Neuronal stem cell (in vitro differentiated cells): ENCODE results near the gene NFASC.

Experiments
- DNase-seq: peaks from one replicate; pipeline ENCODE4 v3.0.0-alpha.2; 2013; ENCODE audit warnings: low spot score
- H2AFZ ChIP-seq: one replicate; pipeline ENCODE4 v1.6.1; 2013; ENCODE audit warnings: mild to moderate bottlenecking, low read length, inconsistent platforms
- H2AK5ac ChIP-seq: 2 replicates; pipeline ENCODE4 v1.6.1; 2013; ENCODE audit warnings: low read depth, mild to moderate bottlenecking, inconsistent platforms, low read length, moderate library complexity, mixed read lengths
- H2BK120ac ChIP-seq: 2 replicates; pipeline ENCODE4 v1.6.1; 2013; ENCODE audit warnings: low read depth, mild to moderate bottlenecking, inconsistent platforms, low read length, moderate library complexity, mixed read lengths
- H2BK12ac ChIP-seq: one replicate; pipeline ENCODE4 v1.6.1; 2013; ENCODE audit warnings: low read length, inconsistent platforms
- H2BK15ac ChIP-seq: 2 replicates; pipeline ENCODE4 v1.6.1; 2013; ENCODE audit warnings: mild to moderate bottlenecking, low read length, inconsistent platforms, mixed read lengths
- H2BK5ac ChIP-seq: one replicate; pipeline ENCODE4 v1.6.1; 2013; ENCODE audit warnings: inconsistent platforms, mild to moderate bottlenecking, low read length, moderate library complexity
- H3K14ac ChIP-seq: one replicate; pipeline ENCODE4 v1.6.1; 2013; ENCODE audit warnings: low read length, inconsistent platforms
- H3K18ac ChIP-seq: 2 replicates; pipeline ENCODE4 v1.6.1; 2013; ENCODE audit warnings: low read length, inconsistent platforms
- H3K23ac ChIP-seq: 2 replicates; pipeline ENCODE4 v1.6.1; 2013; ENCODE audit warnings: low read depth, mild to moderate bottlenecking, mixed read lengths, low read length, inconsistent platforms; ENCODE audit not compliant: poor library complexity
- H3K27ac ChIP-seq: replicated peaks from 3 replicates; pipeline ENCODE4 v1.5.1; 2013; ENCODE audit warnings: low read length, inconsistent platforms
- H3K27me3 ChIP-seq, 3 experiments: 2 replicates each; pipeline ENCODE4 v1.6.1; 2013; ENCODE audit warnings: low read length in 3 of 3, mild to moderate bottlenecking in 2 of 3, inconsistent platforms in 1 of 3, low read depth in 1 of 3, mixed read lengths in 1 of 3, moderate library complexity in 1 of 3; ENCODE audit not compliant: control insufficient read depth in 3 of 3, insufficient read depth in 3 of 3
- H3K36me3 ChIP-seq, 2 donors: replicated peaks in 1 of 2; 2 replicates each; pipeline ENCODE4 v1.6.1; 2013; ENCODE audit warnings: low read length in 2 of 2; ENCODE audit not compliant: control insufficient read depth in 2 of 2, insufficient read depth in 2 of 2
- H3K4ac ChIP-seq: 2 replicates; pipeline ENCODE4 v1.6.1; 2013; ENCODE audit warnings: inconsistent platforms, mild to moderate bottlenecking, low read length, moderate library complexity
- H3K4me1 ChIP-seq, 2 donors: 1 replicate in 1 of 2; 2 replicates in 1 of 2; pipeline ENCODE4 v1.6.1; 2013; ENCODE audit warnings: low read length in 2 of 2, low read depth in 1 of 2; ENCODE audit not compliant: control insufficient read depth in 2 of 2, insufficient read depth in 1 of 2
- H3K4me2 ChIP-seq: one replicate; pipeline ENCODE4 v1.6.1; 2013; ENCODE audit warnings: mild to moderate bottlenecking, low read length, inconsistent platforms; ENCODE audit not compliant: insufficient read depth, poor library complexity, severe bottlenecking
- H3K4me3 ChIP-seq, 2 donors: 2 replicates each; pipeline ENCODE4 v1.5.1; 2013; ENCODE audit warnings: low read length in 2 of 2, mild to moderate bottlenecking in 2 of 2, inconsistent platforms in 1 of 2, moderate library complexity in 1 of 2
- H3K79me1 ChIP-seq: one replicate; pipeline ENCODE4 v1.6.1; 2013; ENCODE audit warnings: low read depth, mild to moderate bottlenecking, inconsistent platforms, low read length, moderate library complexity
- H3K9ac ChIP-seq: one replicate; pipeline ENCODE4 v1.6.1; 2013; ENCODE audit warnings: mild to moderate bottlenecking, low read depth, low read length, inconsistent platforms; ENCODE audit not compliant: poor library complexity
- H3K9me3 ChIP-seq, 2 donors: replicated peaks in 1 of 2; 2 replicates each; pipeline versions ENCODE3 to v1.6.1; 2013; ENCODE audit warnings: low read length in 2 of 2, mild to moderate bottlenecking in 2 of 2, inconsistent platforms in 1 of 2, low read depth in 1 of 2, mixed read lengths in 1 of 2, moderate library complexity in 1 of 2; ENCODE audit not compliant: control insufficient read depth in 2 of 2, insufficient read depth in 1 of 2
- H4K8ac ChIP-seq: one replicate; pipeline ENCODE4 v1.6.1; 2013; ENCODE audit warnings: low read depth, mild to moderate bottlenecking, inconsistent platforms, low read length, moderate library complexity
- H4K91ac ChIP-seq: one replicate; pipeline ENCODE4 v1.6.1; 2013; ENCODE audit warnings: low read length, low read depth, mild to moderate bottlenecking, inconsistent platforms; ENCODE audit not compliant: poor library complexity
- WGBS, 2 donors: extraction: QIAGEN DNeasy Blood & Tissue Kit; methylation state at CpG; one replicate each; pipeline ENCODE4 v1.1.7; 2013; ENCODE audit warnings: missing lambda C conversion rate in 2 of 2, mixed read lengths in 1 of 2; ENCODE audit not compliant: insufficient read length in 2 of 2, insufficient replicate concordance in 1 of 2; ENCODE audit errors: extremely low coverage in 2 of 2; 5-methylcytosine and 5-hydroxymethylcytosine counted together

NFASC gene

GRCh38 chr1:204837440-204838084 is 33.1 kb upstream of the NFASC start:
- Histone ChIP-seq H4K91ac (no peak overlapping the region), H2AK5ac (no peak overlapping the region), H3K18ac (no peak overlapping the region), H2BK12ac (no peak overlapping the region), H3K4ac (no peak overlapping the region), H3K9me3 (no peaks in the 10 kb centered on the region), H2BK5ac (no peak overlapping the region), H2BK15ac (no peak overlapping the region), H3K4me3 (no peak overlapping the region), H3K14ac (no peak overlapping the region), H3K79me1 (no peaks in the 10 kb centered on the region), H3K4me1 (peaks cover 0 to 2% of the 10 kb centered on the region in 2 donors), H3K4me2 (no peak overlapping the region), H2AFZ (no peak overlapping the region), H3K9ac (no peak overlapping the region), H3K36me3 (no peaks in the 10 kb centered on the region), H4K8ac (no peak overlapping the region), H2BK120ac (no peak overlapping the region), H3K23ac (no peak overlapping the region), H3K27me3 (peaks cover 0 to 4% (median 0%) of the 10 kb centered on the region in 3 experiments), H3K27ac (no peak overlapping the region)
- WGBS, 2 donors = no CpG with 5 or more reads among the region's 7 CpGs
- peak; percentile 79 for DNase-seq

- no CpG with 5 or more reads among the region's 1 CpG for WGBS, 2 donors
- H3K4me2 ChIP-seq = no peak overlapping the region
- H3K9ac ChIP-seq = no peak overlapping the region
- H3K23ac ChIP-seq = no peak overlapping the region
- no peak overlapping the region for H4K8ac ChIP-seq
- H3K4me3 ChIP-seq = no peak overlapping the region
- H3K14ac ChIP-seq = no peak overlapping the region
- H2AFZ ChIP-seq = no peak overlapping the region
- H3K9me3 ChIP-seq = no peaks in the 10 kb centered on the region
- H3K36me3 ChIP-seq = no peaks in the 10 kb centered on the region
- H3K4ac ChIP-seq = no peak overlapping the region
- no peak overlapping the region for H2BK15ac ChIP-seq
- no peaks in the 10 kb centered on the region for H3K27me3 ChIP-seq
- H2AK5ac ChIP-seq = no peak overlapping the region
- no peak overlapping the region for H4K91ac ChIP-seq
- no peak for DNase-seq
- H2BK12ac ChIP-seq = no peak overlapping the region
- H2BK120ac ChIP-seq = no peak overlapping the region
- peaks cover 0 to 2% of the 10 kb centered on the region in 2 donors for H3K4me1 ChIP-seq
- no peak overlapping the region for H3K18ac ChIP-seq
- no peak overlapping the region for H3K27ac ChIP-seq
- H3K79me1 ChIP-seq = no peaks in the 10 kb centered on the region
- no peak overlapping the region for H2BK5ac ChIP-seq
These were observed 29.3 kb upstream of the NFASC start for GRCh38 chr1:204841316-204841715.

- Histone ChIP-seq H2BK12ac (no peak overlapping the region), H3K27me3 (no peaks in the 10 kb centered on the region), H3K18ac (no peak overlapping the region), H4K91ac (no peak overlapping the region), H3K9ac (no peak overlapping the region), H3K4ac (no peak overlapping the region), H3K4me3 (no peak overlapping the region), H2BK5ac (no peak overlapping the region), H4K8ac (no peak overlapping the region), H2BK120ac (no peak overlapping the region), H3K23ac (no peak overlapping the region), H2AK5ac (no peak overlapping the region), H3K36me3 (no peaks in the 10 kb centered on the region), H3K27ac (no peak overlapping the region), H3K4me2 (no peak overlapping the region), H3K79me1 (no peaks in the 10 kb centered on the region), H2AFZ (no peak overlapping the region), H2BK15ac (no peak overlapping the region), H3K14ac (no peak overlapping the region), H3K9me3 (no peaks in the 10 kb centered on the region), H3K4me1 (peaks cover 0 to 2% of the 10 kb centered on the region in 2 donors)
- WGBS, 2 donors = no CpG with 5 or more reads among the region's 2 CpGs
- DNase-seq = no peak
These were observed 28.9 kb upstream of the NFASC start for GRCh38 chr1:204841798-204842197.

- Histone ChIP-seq H2AK5ac (no peak overlapping the region), H2BK15ac (no peak overlapping the region), H3K23ac (no peak overlapping the region), H3K4me2 (no peak overlapping the region), H2BK120ac (no peak overlapping the region), H2AFZ (no peak overlapping the region), H3K4me1 (peaks cover 0 to 2% of the 10 kb centered on the region in 2 donors), H3K4ac (no peak overlapping the region), H3K79me1 (no peaks in the 10 kb centered on the region), H3K9ac (no peak overlapping the region), H3K9me3 (no peaks in the 10 kb centered on the region), H2BK5ac (no peak overlapping the region), H3K36me3 (no peaks in the 10 kb centered on the region), H3K14ac (no peak overlapping the region), H3K27ac (no peak overlapping the region), H3K18ac (no peak overlapping the region), H3K27me3 (no peaks in the 10 kb centered on the region), H3K4me3 (no peak overlapping the region), H2BK12ac (no peak overlapping the region), H4K91ac (no peak overlapping the region), H4K8ac (no peak overlapping the region)
- whole genome bisulfite sequencing, 2 donors = no CpG with 5 or more reads among the region's 3 CpGs
- no peak for DNase-seq
These were observed 28.3 kb upstream of the NFASC start for GRCh38 chr1:204842369-204842768.
